GM12878 (cell line): ENCODE measurements around the gene FDX1.

Experiments used
- CREB1 ChIP-seq: IDR thresholded peaks from 2 replicates; pipeline ENCODE4 v1.6.1; 2012; ENCODE audit warnings: low read depth, mild to moderate bottlenecking, inconsistent platforms
- FOS ChIP-seq: IDR thresholded peaks from 3 replicates; pipeline ENCODE4 v1.6.1; 2011; ENCODE audit warnings: borderline replicate concordance; ENCODE audit not compliant: insufficient read length; ENCODE audit errors: extremely low read depth
- NR2C2 ChIP-seq: IDR thresholded peaks from 2 replicates; pipeline ENCODE4 v1.6.1; 2011; ENCODE audit warnings: borderline replicate concordance, low read depth; ENCODE audit not compliant: control insufficient read depth, insufficient read length
- POLR2A ChIP-seq: IDR thresholded peaks from 2 replicates; pipeline ENCODE4 v1.6.1; 2011; ENCODE audit warnings: low read depth, mild to moderate bottlenecking, low read length
- POLR2AphosphoS5 ChIP-seq: IDR thresholded peaks from 2 replicates; pipeline ENCODE4 v1.6.1; 2011; ENCODE audit warnings: mild to moderate bottlenecking, low read length, inconsistent platforms
- RAD21 ChIP-seq: IDR thresholded peaks from 2 replicates; pipeline ENCODE4 v1.6.1; 2011; ENCODE audit warnings: mild to moderate bottlenecking, low read depth, low read length, moderate library complexity; ENCODE audit not compliant: insufficient read depth
- RFX5 ChIP-seq: IDR thresholded peaks from 2 replicates; pipeline ENCODE4 v1.6.1; 2011; ENCODE audit warnings: low read depth, low read length, improper control_type of control experiment
- SMAD1 ChIP-seq: fragments of 450-650 bp; IDR thresholded peaks from 2 replicates; pipeline ENCODE4 v1.6.1; 2018; ENCODE audit warnings: mild to moderate bottlenecking, low read depth; ENCODE audit not compliant: partially characterized antibody
- SREBF1 ChIP-seq: IDR thresholded peaks from 2 replicates; pipeline ENCODE4 v1.6.1; 2012; ENCODE audit warnings: mild to moderate bottlenecking, low read length
- TCF3 ChIP-seq: IDR thresholded peaks from 2 replicates; pipeline ENCODE4 v1.6.1; 2012; ENCODE audit warnings: low read depth, mild to moderate bottlenecking, low read length, borderline replicate concordance; ENCODE audit not compliant: insufficient read depth
- TF ChIP-seq, protein P1 (sequence below), 3 experiments: IDR thresholded peaks in 2 of 3; conservative IDR thresholded peaks in 1 of 3; 2 replicates each; pipeline ENCODE4 v1.5.1; 2011; ENCODE audit warnings: low read depth in 3 of 3, low read length in 3 of 3, mild to moderate bottlenecking in 3 of 3, control low read depth in 2 of 3, moderate library complexity in 2 of 3, inconsistent platforms in 1 of 3, mixed read lengths in 1 of 3; ENCODE audit not compliant: control insufficient read depth in 2 of 3, insufficient read depth in 1 of 3; ENCODE audit errors: extremely low read depth in 1 of 3
- TF ChIP-seq, protein P2 (sequence below): IDR thresholded peaks from 2 replicates; pipeline ENCODE4 v1.6.1; 2011; ENCODE audit warnings: low read depth, mild to moderate bottlenecking, low read length, moderate library complexity, borderline replicate concordance; ENCODE audit errors: extremely low read depth
- TF ChIP-seq, protein P3 (sequence below): fragments of 450-650 bp; formaldehyde crosslinking; IDR thresholded peaks from 2 replicates; pipeline ENCODE4 v1.5.0; 2022; ENCODE audit warnings: mild to moderate bottlenecking, missing genetic modification characterization

DNA sequence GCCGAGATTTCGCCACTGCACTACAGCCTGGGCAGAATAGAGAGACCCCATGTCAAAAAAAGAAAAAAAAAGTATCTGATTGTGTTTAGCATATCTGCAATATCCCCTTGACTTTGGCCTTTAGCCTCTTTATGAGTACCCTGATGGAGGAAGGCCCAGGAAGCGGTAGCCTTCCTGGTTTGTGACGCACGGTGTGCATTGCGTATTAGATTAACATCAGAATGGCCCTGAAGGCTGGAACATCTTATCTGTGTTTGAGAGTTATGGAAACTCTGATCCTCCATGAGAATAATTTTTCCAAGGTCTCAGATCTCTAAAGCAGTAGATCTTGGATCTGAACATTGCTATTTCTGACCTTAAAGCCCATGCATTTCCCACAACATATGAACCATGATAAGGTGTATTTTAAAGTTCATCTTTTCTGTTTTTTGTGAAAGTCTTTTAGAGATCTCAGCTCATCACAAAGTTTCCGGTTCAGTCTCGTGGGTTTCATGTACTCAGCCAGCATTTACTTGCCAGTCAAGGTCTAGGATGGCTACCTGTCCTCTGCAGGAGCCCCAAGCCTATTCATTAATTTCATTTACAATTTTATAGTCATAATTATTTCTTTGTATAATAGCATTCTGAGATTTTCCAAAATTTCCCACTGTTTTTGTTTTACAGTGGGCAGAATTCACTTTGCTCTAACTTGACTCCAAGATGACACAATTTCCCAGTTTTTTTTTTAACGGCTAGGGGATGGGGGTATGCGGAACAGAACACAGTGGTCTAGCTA, 605 bp upstream of the FDX1 start:
- TF ChIP-seq, protein P1, sequence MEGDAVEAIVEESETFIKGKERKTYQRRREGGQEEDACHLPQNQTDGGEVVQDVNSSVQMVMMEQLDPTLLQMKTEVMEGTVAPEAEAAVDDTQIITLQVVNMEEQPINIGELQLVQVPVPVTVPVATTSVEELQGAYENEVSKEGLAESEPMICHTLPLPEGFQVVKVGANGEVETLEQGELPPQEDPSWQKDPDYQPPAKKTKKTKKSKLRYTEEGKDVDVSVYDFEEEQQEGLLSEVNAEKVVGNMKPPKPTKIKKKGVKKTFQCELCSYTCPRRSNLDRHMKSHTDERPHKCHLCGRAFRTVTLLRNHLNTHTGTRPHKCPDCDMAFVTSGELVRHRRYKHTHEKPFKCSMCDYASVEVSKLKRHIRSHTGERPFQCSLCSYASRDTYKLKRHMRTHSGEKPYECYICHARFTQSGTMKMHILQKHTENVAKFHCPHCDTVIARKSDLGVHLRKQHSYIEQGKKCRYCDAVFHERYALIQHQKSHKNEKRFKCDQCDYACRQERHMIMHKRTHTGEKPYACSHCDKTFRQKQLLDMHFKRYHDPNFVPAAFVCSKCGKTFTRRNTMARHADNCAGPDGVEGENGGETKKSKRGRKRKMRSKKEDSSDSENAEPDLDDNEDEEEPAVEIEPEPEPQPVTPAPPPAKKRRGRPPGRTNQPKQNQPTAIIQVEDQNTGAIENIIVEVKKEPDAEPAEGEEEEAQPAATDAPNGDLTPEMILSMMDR (IDR thresholded peaks at IDR 0.05 in 2 of 3, conservative IDR thresholded peaks at IDR 0.05 in 1 of 3; ENCODE audit: control insufficient read depth in 2 of 3, extremely low read depth in 1 of 3, insufficient read depth in 1 of 3, low read depth in 3 of 3, low read length in 3 of 3): no peak
- TF ChIP-seq RFX5 (no peak), NR2C2 (no peak), CREB1 (no peak), SMAD1 (no peak), FOS (no peak), SREBF1 (no peak), RAD21 (no peak), TCF3 (no peak), POLR2A (no peak), POLR2AphosphoS5 (no peak)
- TF ChIP-seq, protein P2, sequence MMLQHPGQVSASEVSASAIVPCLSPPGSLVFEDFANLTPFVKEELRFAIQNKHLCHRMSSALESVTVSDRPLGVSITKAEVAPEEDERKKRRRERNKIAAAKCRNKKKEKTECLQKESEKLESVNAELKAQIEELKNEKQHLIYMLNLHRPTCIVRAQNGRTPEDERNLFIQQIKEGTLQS: no peak
- TF ChIP-seq, protein P3, sequence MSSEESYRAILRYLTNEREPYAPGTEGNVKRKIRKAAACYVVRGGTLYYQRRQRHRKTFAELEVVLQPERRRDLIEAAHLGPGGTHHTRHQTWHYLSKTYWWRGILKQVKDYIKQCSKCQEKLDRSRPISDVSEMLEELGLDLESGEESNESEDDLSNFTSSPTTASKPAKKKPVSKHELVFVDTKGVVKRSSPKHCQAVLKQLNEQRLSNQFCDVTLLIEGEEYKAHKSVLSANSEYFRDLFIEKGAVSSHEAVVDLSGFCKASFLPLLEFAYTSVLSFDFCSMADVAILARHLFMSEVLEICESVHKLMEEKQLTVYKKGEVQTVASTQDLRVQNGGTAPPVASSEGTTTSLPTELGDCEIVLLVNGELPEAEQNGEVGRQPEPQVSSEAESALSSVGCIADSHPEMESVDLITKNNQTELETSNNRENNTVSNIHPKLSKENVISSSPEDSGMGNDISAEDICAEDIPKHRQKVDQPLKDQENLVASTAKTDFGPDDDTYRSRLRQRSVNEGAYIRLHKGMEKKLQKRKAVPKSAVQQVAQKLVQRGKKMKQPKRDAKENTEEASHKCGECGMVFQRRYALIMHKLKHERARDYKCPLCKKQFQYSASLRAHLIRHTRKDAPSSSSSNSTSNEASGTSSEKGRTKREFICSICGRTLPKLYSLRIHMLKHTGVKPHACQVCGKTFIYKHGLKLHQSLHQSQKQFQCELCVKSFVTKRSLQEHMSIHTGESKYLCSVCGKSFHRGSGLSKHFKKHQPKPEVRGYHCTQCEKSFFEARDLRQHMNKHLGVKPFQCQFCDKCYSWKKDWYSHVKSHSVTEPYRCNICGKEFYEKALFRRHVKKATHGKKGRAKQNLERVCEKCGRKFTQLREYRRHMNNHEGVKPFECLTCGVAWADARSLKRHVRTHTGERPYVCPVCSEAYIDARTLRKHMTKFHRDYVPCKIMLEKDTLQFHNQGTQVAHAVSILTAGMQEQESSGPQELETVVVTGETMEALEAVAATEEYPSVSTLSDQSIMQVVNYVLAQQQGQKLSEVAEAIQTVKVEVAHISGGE (CRISPR knock-in tag): no peak
